Immature natural killer cell (primary cell): ENCODE results near the gene SRSF2. TPM values are rescaled to one million over a fixed set of nuclear protein-coding genes. Genes with fewer than 3 reads are reported as not detected.
"Not testable (repeated sequence)": the region's sequence is repeated elsewhere in the genome, so short reads cannot be mapped to it uniquely, and the experiment has no call there.

ENCODE experiments used
- DNase-seq, 3 donors: peaks; one replicate each; pipeline ENCODE4 v3.0.0; 2022; ENCODE audit warnings: mixed read lengths in 1 of 3
- H3K27ac Mint-ChIP-seq, 6 donors: one replicate each; pipeline ENCODE4 v1.8.0; 2020; ENCODE audit warnings: mixed read lengths in 6 of 6, mild to moderate bottlenecking in 5 of 6, inconsistent platforms in 4 of 6, moderate library complexity in 3 of 6
- H3K27me3 Mint-ChIP-seq, 3 donors: one replicate each; pipeline ENCODE4 v1.8.0; 2020 to 2021; ENCODE audit warnings: low read depth in 3 of 3, mild to moderate bottlenecking in 3 of 3, mixed read lengths in 3 of 3, moderate library complexity in 3 of 3, inconsistent platforms in 1 of 3
- H3K36me3 Mint-ChIP-seq, 3 donors: one replicate each; pipeline ENCODE4 v1.8.0; 2020; ENCODE audit warnings: mixed read lengths in 3 of 3, inconsistent platforms in 2 of 3, mild to moderate bottlenecking in 2 of 3
- H3K4me1 Mint-ChIP-seq, 2 donors: one replicate each; pipeline ENCODE4 v1.8.0; 2020; ENCODE audit warnings: inconsistent platforms in 2 of 2, mild to moderate bottlenecking in 2 of 2, mixed read lengths in 2 of 2, moderate library complexity in 1 of 2
- H3K4me3 Mint-ChIP-seq, 5 donors: one replicate each; pipeline ENCODE4 v1.8.0; 2020; ENCODE audit warnings: mild to moderate bottlenecking in 5 of 5, mixed read lengths in 5 of 5, inconsistent platforms in 3 of 5, moderate library complexity in 3 of 5
- H3K9me3 Mint-ChIP-seq, 6 donors: one replicate each; pipeline ENCODE4 v1.8.0; 2020; ENCODE audit warnings: mild to moderate bottlenecking in 6 of 6, mixed read lengths in 6 of 6, inconsistent platforms in 4 of 6, moderate library complexity in 3 of 6
- polyA plus RNA-seq, 3 donors: library from polyadenylated mRNA; unstranded; fragments of 300-500 nt; fragmentation: Illumina TruSeq; gene quantifications; one replicate each; pipeline ENCODE4 v1.2.3, GENCODE V29; 2021

The SRSF2 gene
- polyA plus RNA-seq, 3 donors from 2014 or later, result 100.0 to 134 (median 125) TPM

- Mint-ChIP-seq H3K4me1 (peaks cover 33 to 51% of the 10 kb centered on the region in 2 donors), H3K4me3 (peak overlapping the region; percentile 65 to 81 (median 80)), H3K27ac (peak overlapping the region; percentile 44 to 85 (median 72)), H3K27me3 (peaks cover 9 to 20% (median 12%) of the 10 kb centered on the region in 3 donors)
- not testable (repeated sequence) for H3K9me3 Mint-ChIP-seq, H3K36me3 Mint-ChIP-seq
- peak in 2 of 3 donors; percentile 46 to 57 for DNase-seq
Measured at GRCh38 chr17:76709951-76710862, 26.9 kb downstream of the SRSF2 start.

GRCh38 chr17:76709077-76709950 lies 27.8 kb downstream of the SRSF2 start:
- H3K9me3 Mint-ChIP-seq, result no peaks in the 10 kb centered on the region
- DNase-seq, result no peak
- H3K27me3 Mint-ChIP-seq, result peaks cover 4 to 15% (median 8%) of the 10 kb centered on the region in 3 donors
- H3K36me3 Mint-ChIP-seq, result peaks cover 3 to 5% (median 4%) of the 10 kb centered on the region in 3 donors
- H3K4me3 Mint-ChIP-seq, result peak overlapping the region; percentile 65 to 81 (median 80)
- peak overlapping the region; percentile 44 to 85 (median 72) for H3K27ac Mint-ChIP-seq
- peaks cover 26 to 43% of the 10 kb centered on the region in 2 donors for H3K4me1 Mint-ChIP-seq

GRCh38 chr17:76707985-76708807 lies 28.9 kb downstream of the SRSF2 start:
- H3K4me1 Mint-ChIP-seq, result peaks cover 22 to 33% of the 10 kb centered on the region in 2 donors
- H3K4me3 Mint-ChIP-seq, result peak overlapping the region in 4 of 5 donors; percentile 31 to 81 (median 80)
- H3K27ac Mint-ChIP-seq, result peak overlapping the region in 3 of 6 donors; percentile 44 to 67 (median 48)
- peaks cover 0 to 4% (median 0%) of the 10 kb centered on the region in 3 donors for H3K36me3 Mint-ChIP-seq
- H3K9me3 Mint-ChIP-seq, result no peaks in the 10 kb centered on the region
- H3K27me3 Mint-ChIP-seq, result peaks cover 4 to 15% (median 5%) of the 10 kb centered on the region in 3 donors
- no peak for DNase-seq

- Mint-ChIP-seq H3K4me3 (no peak overlapping the region), H3K36me3 (no peaks in the 10 kb centered on the region), H3K4me1 (peaks cover 21 to 33% of the 10 kb centered on the region in 2 donors), H3K27ac (peak overlapping the region in 2 of 6 donors; percentile 46 to 60), H3K27me3 (peaks cover 4 to 15% (median 6%) of the 10 kb centered on the region in 3 donors), H3K9me3 (no peaks in the 10 kb centered on the region)
- no peak for DNase-seq
Measured at GRCh38 chr17:76706817-76707216, 30.3 kb downstream of the SRSF2 start.

GRCh38 chr17:76704805-76705204 lies 32.3 kb downstream of the SRSF2 start:
- Mint-ChIP-seq H3K9me3 (no peaks in the 10 kb centered on the region), H3K27me3 (peaks cover 4 to 12% (median 7%) of the 10 kb centered on the region in 3 donors), H3K27ac (peak overlapping the region in 1 of 6 donors; percentile 69), H3K4me1 (peaks cover 12 to 21% of the 10 kb centered on the region in 2 donors), H3K4me3 (no peak overlapping the region), H3K36me3 (no peaks in the 10 kb centered on the region)
- DNase-seq, result no peak

GRCh38 chr17:76702941-76703637 lies 34.0 kb downstream of the SRSF2 start:
- no peaks in the 10 kb centered on the region for H3K9me3 Mint-ChIP-seq
- no peak for DNase-seq
- H3K27me3 Mint-ChIP-seq, result peaks cover 3 to 8% (median 7%) of the 10 kb centered on the region in 3 donors
- peaks cover 5 to 6% of the 10 kb centered on the region in 2 donors for H3K4me1 Mint-ChIP-seq
- H3K4me3 Mint-ChIP-seq, result no peak overlapping the region
- peak overlapping the region in 2 of 6 donors; percentile 17 to 45 for H3K27ac Mint-ChIP-seq
- H3K36me3 Mint-ChIP-seq, result no peaks in the 10 kb centered on the region

GRCh38 chr17:76702076-76702475 lies 35.1 kb downstream of the SRSF2 start:
- H3K27me3 Mint-ChIP-seq, result peaks cover 2 to 6% (median 4%) of the 10 kb centered on the region in 3 donors

GRCh38 chr17:76701471-76701967 lies 35.6 kb downstream of the SRSF2 start:
- DNase-seq, result no peak
- no peaks in the 10 kb centered on the region for H3K36me3 Mint-ChIP-seq
- peaks cover 2 to 6% (median 4%) of the 10 kb centered on the region in 3 donors for H3K27me3 Mint-ChIP-seq
- no peak overlapping the region for H3K4me3 Mint-ChIP-seq
- H3K4me1 Mint-ChIP-seq, result peaks cover 6% of the 10 kb centered on the region in 2 donors
- no peaks in the 10 kb centered on the region for H3K9me3 Mint-ChIP-seq
- H3K27ac Mint-ChIP-seq, result peak overlapping the region in 4 of 6 donors; percentile 22 to 88 (median 54)

More at GRCh38 chr17:76702076-76702475, 35.1 kb downstream of the SRSF2 start:
- DNase-seq, result no peak
- Mint-ChIP-seq H3K4me3 (no peak overlapping the region), H3K36me3 (no peaks in the 10 kb centered on the region), H3K27ac (peak overlapping the region in 1 of 6 donors; percentile 22), H3K4me1 (peaks cover 6% of the 10 kb centered on the region in 2 donors), H3K9me3 (no peaks in the 10 kb centered on the region)

GRCh38 chr17:76700617-76701470 lies 36.3 kb downstream of the SRSF2 start:
- H3K27ac Mint-ChIP-seq, result peak overlapping the region; percentile 65 to 89 (median 80)
- DNase-seq, result peak in 1 of 3 donors; percentile 67
- H3K4me1 Mint-ChIP-seq, result peaks cover 5 to 8% of the 10 kb centered on the region in 2 donors
- H3K4me3 Mint-ChIP-seq, result peak overlapping the region in 3 of 5 donors; percentile 33 to 65 (median 62)
- peaks cover 3 to 6% (median 5%) of the 10 kb centered on the region in 3 donors for H3K27me3 Mint-ChIP-seq
- no peaks in the 10 kb centered on the region for H3K9me3 Mint-ChIP-seq
- no peaks in the 10 kb centered on the region for H3K36me3 Mint-ChIP-seq

GRCh38 chr17:76700270-76700616 lies 36.9 kb downstream of the SRSF2 start:
- peak overlapping the region in 5 of 6 donors; percentile 65 to 89 (median 80) for H3K27ac Mint-ChIP-seq
- H3K9me3 Mint-ChIP-seq, result no peaks in the 10 kb centered on the region
- no peak for DNase-seq

GRCh38 chr17:76698466-76698977 lies 38.6 kb downstream of the SRSF2 start:
- not testable (repeated sequence) for H3K9me3 Mint-ChIP-seq, H3K36me3 Mint-ChIP-seq, H3K4me3 Mint-ChIP-seq, DNase-seq, H3K4me1 Mint-ChIP-seq, H3K27me3 Mint-ChIP-seq
- H3K27ac Mint-ChIP-seq, result peak overlapping the region in 2 of 6 donors; percentile 69 to 85

More at GRCh38 chr17:76700270-76700616, 36.9 kb downstream of the SRSF2 start:
- Mint-ChIP-seq H3K27me3 (peaks cover 1 to 6% (median 2%) of the 10 kb centered on the region in 3 donors), H3K36me3 (no peaks in the 10 kb centered on the region), H3K4me3 (peak overlapping the region in 3 of 5 donors; percentile 23 to 65 (median 62)), H3K4me1 (peaks cover 5 to 8% of the 10 kb centered on the region in 2 donors)
